ENCODE results near the gene TIPIN. TPM values are rescaled to one million over a fixed set of nuclear protein-coding genes. Genes with fewer than 3 reads are reported as not detected.
"Not testable (repeated sequence)": the region's sequence is repeated elsewhere in the genome, so short reads cannot be mapped to it uniquely, and the experiment has no call there.

The TIPIN gene
- total RNA-seq, result 1 to 10 TPM; 4.3 to 6.1 TPM
- long read RNA-seq, result 0 reads

- intact Hi-C loops (cut with DNase I), result no loop called here
- ATAC-seq (peak; percentile 99 to 100), DNase-seq (peak; percentile 97)
These were observed at the start of gene TIPIN for GRCh38 chr15:66356359-66357236. TSS of gene TIPIN (minus strand) at chr15:66356685. CDS start at chr15:66352947, 3,738 bp downstream.

GRCh38 chr15:66405615-66406014 is 49.1 kb upstream of the TIPIN start:
- intact Hi-C loops (cut with DNase I), result no loop called here
- ATAC-seq (no peak), DNase-seq (no peak)

DNA sequence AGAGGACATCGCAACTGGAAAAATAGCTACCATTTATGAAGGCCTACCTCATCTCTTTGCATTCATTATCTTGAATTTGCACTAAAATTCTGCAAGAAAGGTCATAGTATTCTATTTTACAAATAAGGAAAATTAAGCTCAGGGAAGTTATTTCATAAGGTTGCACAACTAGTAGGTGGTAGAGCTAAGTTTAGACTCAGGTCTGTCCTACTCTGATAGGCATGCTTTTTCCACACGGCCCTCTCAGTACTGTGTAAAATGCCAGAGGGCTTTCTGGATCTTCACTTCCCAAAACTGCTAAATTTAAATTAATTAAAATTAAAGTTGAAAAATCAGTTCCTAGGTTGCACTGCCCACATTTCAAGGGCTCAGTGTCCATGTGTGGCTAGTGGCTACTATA is 48.5 kb upstream of the TIPIN start:
- intact Hi-C loops (cut with DNase I), result no loop called here
- ATAC-seq (no peak), DNase-seq (no peak)

DNA sequence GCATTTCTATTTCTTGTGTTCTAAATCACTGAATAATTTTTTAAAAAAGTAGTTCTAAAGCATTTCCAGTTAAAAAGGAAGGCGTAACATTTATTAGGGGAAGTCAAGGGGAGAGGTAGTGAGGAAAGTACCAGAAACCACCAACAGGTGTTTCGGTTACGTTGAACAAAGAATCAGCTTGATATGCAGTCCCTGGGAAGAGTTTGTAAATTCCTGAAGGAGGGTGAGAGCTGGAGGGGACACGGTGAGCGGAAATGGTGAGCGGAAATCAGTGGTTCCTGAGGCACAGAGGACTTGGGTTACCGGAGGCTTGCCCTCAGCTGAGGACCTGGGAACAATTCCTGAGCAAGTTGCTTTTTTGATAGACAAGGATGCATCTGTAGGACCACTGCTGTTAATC is 48.0 kb upstream of the TIPIN start:
- no peak for ATAC-seq

GRCh38 chr15:66404122-66404521 is 47.6 kb upstream of the TIPIN start:
- ATAC-seq (no peak), DNase-seq (no peak)
- intact Hi-C loops (cut with DNase I), result no loop called here

More for the DNA sequence above, 48.0 kb upstream of the TIPIN start:
- intact Hi-C loops (cut with DNase I), result no loop called here
- DNase-seq, result no peak

DNA sequence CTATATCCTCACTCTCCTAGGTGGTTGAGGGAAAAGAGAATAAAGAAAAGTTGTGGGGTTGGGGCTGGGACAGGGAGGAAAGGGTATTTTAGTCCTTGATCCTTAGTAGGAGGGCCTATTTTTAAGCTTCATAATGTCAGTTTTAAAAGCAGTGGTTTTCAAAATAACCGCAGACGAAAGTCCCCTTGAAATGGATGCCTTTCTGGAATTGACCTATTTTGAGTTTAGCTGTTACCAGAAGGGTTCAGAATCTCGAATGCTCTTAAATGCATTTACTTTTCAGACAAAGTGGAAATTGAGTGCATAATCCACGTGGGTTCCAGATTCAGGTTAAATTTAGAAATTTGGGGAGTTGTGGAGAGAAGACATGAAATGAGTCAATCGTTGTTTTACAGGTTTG is 46.8 kb upstream of the TIPIN start:
- intact Hi-C loops (cut with DNase I), result no loop called here
- DNase-seq, result no peak
- no peak for ATAC-seq

GRCh38 chr15:66402761-66403284 is 46.3 kb upstream of the TIPIN start:
- DNase-seq, result no peak
- ATAC-seq, result no peak
- intact Hi-C loops (cut with DNase I), result no loop called here

DNA sequence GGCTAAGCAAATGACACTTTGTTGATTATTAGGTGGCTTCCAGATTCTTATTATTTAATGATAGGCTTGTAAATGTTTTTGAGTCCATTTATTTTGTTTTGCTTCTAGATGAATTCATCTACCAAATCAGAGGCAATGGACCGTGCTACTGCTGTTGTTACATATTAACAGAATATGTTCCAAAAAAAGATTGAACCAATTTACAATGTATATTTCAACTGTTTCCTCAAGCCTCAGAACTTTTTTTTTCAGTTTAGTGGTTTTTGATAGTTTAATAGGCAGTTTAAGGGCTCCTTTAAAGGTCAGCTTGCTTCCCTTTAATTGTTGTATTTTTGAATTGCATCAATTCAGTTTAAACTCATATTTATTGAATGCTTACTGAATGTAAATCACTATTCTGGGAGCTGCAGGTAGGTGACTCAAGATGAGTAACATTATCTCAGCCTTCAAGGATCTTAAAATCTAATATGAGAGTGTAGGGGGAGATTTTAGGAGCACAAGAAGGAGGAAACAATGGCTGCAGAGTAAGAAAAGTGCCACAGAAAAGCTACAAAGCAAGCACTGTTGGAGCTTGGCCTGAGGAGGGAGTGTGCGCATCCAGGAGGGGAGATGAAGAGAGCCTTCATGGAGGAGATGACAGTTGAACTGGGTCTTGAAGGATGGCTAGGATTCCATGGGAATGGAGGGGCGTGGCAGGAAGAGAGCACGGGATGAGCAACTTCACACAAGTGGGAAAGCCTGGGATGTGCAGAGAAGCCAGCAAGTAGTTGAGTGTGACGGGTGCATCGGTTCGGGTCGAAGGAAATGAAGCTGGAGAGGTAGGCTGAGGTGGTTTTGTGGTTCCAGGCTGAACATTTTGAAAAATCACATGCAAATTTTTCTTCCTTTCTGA is 44.9 kb upstream of the TIPIN start:
- no peak for ATAC-seq
- intact Hi-C loops (cut with DNase I), result no loop called here

GRCh38 chr15:66400351-66400774 is 43.9 kb upstream of the TIPIN start:
- no peak for ATAC-seq
- intact Hi-C loops (cut with DNase I), result no loop called here
- no peak for DNase-seq

More for the DNA sequence above, 44.9 kb upstream of the TIPIN start:
- DNase-seq, result no peak

DNA sequence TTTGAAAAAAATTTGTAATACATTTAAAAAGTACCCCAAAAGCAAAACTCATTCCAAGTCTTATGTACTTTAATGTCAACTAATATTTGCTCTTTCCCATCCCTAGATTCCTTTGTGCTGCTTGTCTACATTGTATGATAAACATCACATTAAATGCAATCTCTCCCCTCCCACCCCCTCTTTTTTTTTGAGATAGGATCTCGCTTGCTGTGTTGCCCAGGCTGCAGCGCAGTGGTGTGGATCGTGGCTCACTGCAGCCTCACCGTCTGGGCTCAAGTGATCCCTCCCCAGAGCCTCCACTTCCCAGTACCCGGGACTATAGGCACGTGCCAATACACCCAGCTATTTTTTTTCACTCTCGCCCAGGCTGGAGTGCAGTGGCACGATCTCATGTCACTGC is 42.8 kb upstream of the TIPIN start:
- ATAC-seq, result no peak
- intact Hi-C loops (cut with DNase I), result no loop called here
- DNase-seq, result no peak

GRCh38 chr15:66394915-66395314 is 38.4 kb upstream of the TIPIN start:
- DNase-seq, result no peak
- ATAC-seq, result no peak
- intact Hi-C loops (cut with DNase I), result no loop called here

DNA sequence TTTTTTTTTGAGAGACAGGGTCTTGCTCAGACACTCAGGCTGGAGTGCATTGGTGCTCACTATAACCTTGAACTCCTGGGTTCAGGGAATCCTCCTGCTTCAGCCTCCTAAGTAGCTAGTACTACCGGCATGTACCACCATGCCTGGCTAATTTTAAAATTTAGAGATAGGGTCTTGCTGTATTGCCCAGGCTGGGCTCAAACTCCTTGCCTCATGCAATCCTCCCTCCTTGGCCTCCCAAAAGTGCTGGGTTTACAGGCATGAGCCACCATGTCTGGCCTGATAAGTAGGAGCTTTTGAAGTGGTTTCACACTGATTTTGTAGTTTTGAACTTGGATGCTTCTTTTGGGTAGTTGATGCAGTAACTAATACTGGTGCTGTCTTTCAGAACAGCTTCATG is 38.0 kb upstream of the TIPIN start:
- intact Hi-C loops (cut with DNase I), result no loop called here

DNA sequence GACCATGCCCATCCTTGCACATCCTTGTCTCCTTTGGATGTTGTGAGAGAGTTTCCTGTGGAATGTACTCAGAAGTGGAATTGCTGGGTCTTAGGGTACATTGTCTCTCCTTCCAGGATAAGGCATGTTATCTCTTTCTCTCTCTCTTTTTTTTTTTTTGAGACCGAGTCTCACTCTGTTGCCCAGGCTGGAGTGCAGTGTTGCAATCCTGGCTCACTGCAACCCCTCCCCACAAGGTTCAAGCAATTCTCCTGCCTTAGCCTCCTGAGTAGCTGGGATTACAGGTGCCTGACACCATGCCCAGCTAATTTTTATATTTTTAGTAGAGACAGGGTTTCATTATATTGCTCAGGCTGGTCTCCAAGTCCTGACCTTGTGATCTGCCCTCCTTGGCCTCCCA is 36.6 kb upstream of the TIPIN start:
- ATAC-seq; intact Hi-C loops (cut with DNase I); DNase-seq: not testable (repeated sequence)

More for the DNA sequence above, 38.0 kb upstream of the TIPIN start:
- DNase-seq, result no peak
- no peak for ATAC-seq

- intact Hi-C loops (cut with DNase I), result no loop called here
- DNase-seq, result no peak
- no peak for ATAC-seq
These were observed 34.2 kb upstream of the TIPIN start for GRCh38 chr15:66390678-66391077.

GRCh38 chr15:66389859-66390381 is 33.4 kb upstream of the TIPIN start:
- intact Hi-C loops (cut with DNase I), result loop anchor here in 1 of 2 donors (10.0 kb wide), 1 partner anchor 105 kb away; the partner anchor contains the start of gene SNAPC5
- no peak for DNase-seq
- no peak for ATAC-seq

GRCh38 chr15:66389098-66389858 is 32.8 kb upstream of the TIPIN start:
- intact Hi-C loops (cut with DNase I), result loop anchor here in 1 of 2 donors (10.0 kb wide), 1 partner anchor 106 kb away; the partner anchor contains the start of gene SNAPC5
- no peak for DNase-seq
- no peak for ATAC-seq

GRCh38 chr15:66388576-66388975 is 32.1 kb upstream of the TIPIN start:
- no peak for DNase-seq
- intact Hi-C loops (cut with DNase I), result loop anchor here in 1 of 2 donors (10.0 kb wide), 1 partner anchor 106 kb away; the partner anchor contains the start of gene SNAPC5
- no peak for ATAC-seq

DNA sequence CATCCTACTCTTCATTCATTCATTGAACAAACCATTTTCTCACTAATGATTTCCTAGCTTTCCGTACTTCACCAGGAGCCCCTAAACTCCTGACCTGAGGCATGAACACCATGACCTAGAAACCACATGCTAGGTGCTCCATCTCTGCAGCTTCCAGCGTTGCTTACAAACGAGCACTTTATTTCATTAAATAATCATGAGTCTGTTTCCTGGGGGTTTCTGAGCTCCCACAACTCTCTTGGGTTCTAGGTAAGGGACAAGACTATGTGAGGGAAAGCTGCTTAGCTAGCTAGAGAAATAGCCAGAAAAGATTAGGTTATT is 31.5 kb upstream of the TIPIN start:
- DNase-seq (no peak), ATAC-seq (no peak)
- intact Hi-C loops (cut with DNase I), result loop anchor here in 1 of 2 donors (10.0 kb wide), 1 partner anchor 107 kb away; the partner anchor contains the start of gene SNAPC5
